HEK293 (cell line): Measurements from ENCODE around the gene SDC1.

Experiments used
- CTCF ChIA-PET: fragments of 350-600 bp; formaldehyde crosslinking; extraction: SDS; loops from one replicate; lab custom pipeline; 2021; ENCODE audit warnings: antibody characterized with exemption; lab: Yijun Ruan, JAX
- POLR2A ChIA-PET: fragments of 300-600 bp; formaldehyde crosslinking; extraction: SDS; loops from one replicate; lab custom pipeline; 2020; ENCODE audit warnings: antibody characterized with exemption, inconsistent platforms; lab: Yijun Ruan, JAX
- H3K27ac ChIP-seq: fragments of 200-500 bp; sonication (Bioruptor generic); 2 replicates; pipeline ENCODE4 v1.5.1; 2014; ENCODE audit warnings: low read depth, low read length, control low read depth, inconsistent platforms; ENCODE audit errors: extremely low read depth
- H3K36me3 ChIP-seq, 2 experiments: fragments of 200-500 bp in 1 of 2; sonication (Bioruptor generic) in 1 of 2; 1 replicate in 1 of 2; 2 replicates in 1 of 2; pipeline ENCODE4 v1.5.1; 2014 to 2017; ENCODE audit warnings: inconsistent platforms in 2 of 2, low read length in 2 of 2; ENCODE audit not compliant: control insufficient read depth in 2 of 2, insufficient read depth in 1 of 2
- H3K4me1 ChIP-seq: fragments of 200-500 bp; sonication (Bioruptor generic); 2 replicates; pipeline ENCODE4 v1.5.1; 2014; ENCODE audit warnings: mild to moderate bottlenecking, low read length, inconsistent platforms; ENCODE audit not compliant: control insufficient read depth, insufficient read depth
- H3K4me3 ChIP-seq: 2 replicates; pipeline ENCODE4 v1.5.1; 2011; ENCODE audit warnings: low read depth, mild to moderate bottlenecking, control low read depth, low read length, moderate library complexity
- H3K9me3 ChIP-seq: fragments of 200-500 bp; sonication (Bioruptor generic); 2 replicates; pipeline ENCODE4 v1.5.1; 2014; ENCODE audit warnings: low read depth, low read length, inconsistent platforms; ENCODE audit not compliant: control insufficient read depth, insufficient read depth
- BCL11B ChIP-seq: fragments of 450-650 bp; formaldehyde crosslinking; IDR thresholded peaks from 2 replicates; pipeline ENCODE4 v1.5.1; 2016; ENCODE audit warnings: low read depth, missing biosample characterization, missing genetic modification characterization
- MYNN ChIP-seq: fragments of 450-650 bp; formaldehyde crosslinking; IDR thresholded peaks from 2 replicates; pipeline ENCODE4 v1.5.1; 2016; ENCODE audit warnings: missing biosample characterization, missing genetic modification characterization, borderline replicate concordance
- WT1 ChIP-seq: fragments of 450-650 bp; formaldehyde crosslinking; IDR thresholded peaks from 2 replicates; pipeline ENCODE4 v1.5.1; 2016; ENCODE audit warnings: missing biosample characterization, missing genetic modification characterization
- ZBTB20 ChIP-seq: fragments of 450-650 bp; formaldehyde crosslinking; IDR thresholded peaks from 2 replicates; pipeline ENCODE4 v1.5.1; 2016; ENCODE audit warnings: missing biosample characterization, missing genetic modification characterization
- ZFP41 ChIP-seq: fragments of 450-650 bp; formaldehyde crosslinking; IDR thresholded peaks from 2 replicates; pipeline ENCODE4 v1.5.1; 2016; ENCODE audit warnings: missing biosample characterization, missing genetic modification characterization, borderline replicate concordance
- ZFP69B ChIP-seq: fragments of 450-650 bp; formaldehyde crosslinking; IDR thresholded peaks from 2 replicates; pipeline ENCODE4 v1.5.1; 2016; ENCODE audit warnings: missing biosample characterization, missing genetic modification characterization
- ZNF155 ChIP-seq: fragments of 450-650 bp; formaldehyde crosslinking; IDR thresholded peaks from 2 replicates; pipeline ENCODE4 v1.5.1; 2016; ENCODE audit warnings: missing biosample characterization, missing genetic modification characterization
- ZNF175 ChIP-seq: fragments of 450-650 bp; formaldehyde crosslinking; IDR thresholded peaks from 2 replicates; pipeline ENCODE4 v1.5.1; 2016; ENCODE audit warnings: missing biosample characterization, missing genetic modification characterization
- ZNF214 ChIP-seq: fragments of 450-650 bp; formaldehyde crosslinking; IDR thresholded peaks from 2 replicates; pipeline ENCODE4 v1.5.1; 2017; ENCODE audit warnings: missing biosample characterization, mild to moderate bottlenecking, missing genetic modification characterization, borderline replicate concordance
- ZNF280C ChIP-seq: fragments of 450-650 bp; formaldehyde crosslinking; IDR thresholded peaks from 2 replicates; pipeline ENCODE4 v1.5.1; 2016; ENCODE audit warnings: missing biosample characterization, missing genetic modification characterization
- ZNF292 ChIP-seq: fragments of 450-650 bp; formaldehyde crosslinking; IDR thresholded peaks from 2 replicates; pipeline ENCODE4 v1.5.1; 2016; ENCODE audit warnings: low read depth, missing biosample characterization, missing genetic modification characterization, borderline replicate concordance
- ZNF335 ChIP-seq: fragments of 450-650 bp; formaldehyde crosslinking; conservative IDR thresholded peaks from 2 replicates; pipeline ENCODE4 v1.5.1; 2016; ENCODE audit warnings: missing biosample characterization, missing genetic modification characterization
- ZNF341 ChIP-seq: fragments of 450-650 bp; formaldehyde crosslinking; IDR thresholded peaks from 2 replicates; pipeline ENCODE4; 2016; ENCODE audit warnings: low read depth, missing biosample characterization, missing genetic modification characterization
- ZNF362 ChIP-seq: fragments of 450-650 bp; formaldehyde crosslinking; IDR thresholded peaks from 2 replicates; pipeline ENCODE4 v1.5.1; 2016; ENCODE audit warnings: missing biosample characterization, missing genetic modification characterization
- ZNF433 ChIP-seq: fragments of 450-650 bp; formaldehyde crosslinking; IDR thresholded peaks from 2 replicates; pipeline ENCODE4 v1.5.1; 2016; ENCODE audit warnings: missing biosample characterization, missing genetic modification characterization, low read depth
- ZNF48 ChIP-seq: fragments of 450-650 bp; formaldehyde crosslinking; IDR thresholded peaks from 2 replicates; pipeline ENCODE4 v1.5.1; 2016; ENCODE audit warnings: missing biosample characterization, missing genetic modification characterization
- ZNF501 ChIP-seq: fragments of 450-650 bp; formaldehyde crosslinking; IDR thresholded peaks from 2 replicates; pipeline ENCODE4 v1.5.1; 2016; ENCODE audit warnings: missing biosample characterization, missing genetic modification characterization
- ZNF510 ChIP-seq: fragments of 450-650 bp; formaldehyde crosslinking; IDR thresholded peaks from 2 replicates; pipeline ENCODE4 v1.5.1; 2018; ENCODE audit warnings: mild to moderate bottlenecking, missing genetic modification characterization, missing biosample characterization; ENCODE audit not compliant: insufficient replicate concordance
- ZNF514 ChIP-seq: fragments of 450-650 bp; formaldehyde crosslinking; IDR thresholded peaks from 2 replicates; pipeline ENCODE4 v1.5.1; 2016; ENCODE audit warnings: missing biosample characterization, missing genetic modification characterization
- ZNF555 ChIP-seq: fragments of 450-650 bp; formaldehyde crosslinking; conservative IDR thresholded peaks from 2 replicates; pipeline ENCODE4 v1.5.1; 2017; ENCODE audit warnings: missing biosample characterization, mild to moderate bottlenecking, missing genetic modification characterization, inconsistent platforms
- ZNF624 ChIP-seq: fragments of 450-650 bp; formaldehyde crosslinking; IDR thresholded peaks from 2 replicates; pipeline ENCODE4 v1.5.1; 2017; ENCODE audit warnings: missing biosample characterization, missing genetic modification characterization
- ZNF692 ChIP-seq: fragments of 450-650 bp; formaldehyde crosslinking; IDR thresholded peaks from 2 replicates; pipeline ENCODE4 v1.5.1; 2016; ENCODE audit warnings: missing biosample characterization, missing genetic modification characterization
- ZNF843 ChIP-seq: fragments of 450-650 bp; formaldehyde crosslinking; IDR thresholded peaks from 2 replicates; pipeline ENCODE4 v1.5.1; 2016; ENCODE audit warnings: missing biosample characterization, missing genetic modification characterization
- TF ChIP-seq, protein P1 (sequence below): fragments of 450-650 bp; formaldehyde crosslinking; IDR thresholded peaks from 2 replicates; pipeline ENCODE4 v1.5.1; 2017; ENCODE audit warnings: missing biosample characterization, missing genetic modification characterization
- TF ChIP-seq, protein P2 (sequence below): fragments of 450-650 bp; formaldehyde crosslinking; IDR thresholded peaks from 2 replicates; pipeline ENCODE4 v1.5.1; 2016; ENCODE audit warnings: missing biosample characterization, missing genetic modification characterization

Gene SDC1

GRCh38 chr2:20226152-20226545 is 1.2 kb upstream of the SDC1 start (continued):
- TF ChIP-seq ZNF692 (tag by site-specific recombination) (no peak), ZNF362 (no peak), ZNF280C (no peak), ZNF155 (tag by site-specific recombination) (no peak), ZNF843 (no peak), ZNF624 (no peak)
- TF ChIP-seq, protein P1, sequence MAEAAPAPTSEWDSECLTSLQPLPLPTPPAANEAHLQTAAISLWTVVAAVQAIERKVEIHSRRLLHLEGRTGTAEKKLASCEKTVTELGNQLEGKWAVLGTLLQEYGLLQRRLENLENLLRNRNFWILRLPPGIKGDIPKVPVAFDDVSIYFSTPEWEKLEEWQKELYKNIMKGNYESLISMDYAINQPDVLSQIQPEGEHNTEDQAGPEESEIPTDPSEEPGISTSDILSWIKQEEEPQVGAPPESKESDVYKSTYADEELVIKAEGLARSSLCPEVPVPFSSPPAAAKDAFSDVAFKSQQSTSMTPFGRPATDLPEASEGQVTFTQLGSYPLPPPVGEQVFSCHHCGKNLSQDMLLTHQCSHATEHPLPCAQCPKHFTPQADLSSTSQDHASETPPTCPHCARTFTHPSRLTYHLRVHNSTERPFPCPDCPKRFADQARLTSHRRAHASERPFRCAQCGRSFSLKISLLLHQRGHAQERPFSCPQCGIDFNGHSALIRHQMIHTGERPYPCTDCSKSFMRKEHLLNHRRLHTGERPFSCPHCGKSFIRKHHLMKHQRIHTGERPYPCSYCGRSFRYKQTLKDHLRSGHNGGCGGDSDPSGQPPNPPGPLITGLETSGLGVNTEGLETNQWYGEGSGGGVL (tag by site-specific recombination): no peak

DNA sequence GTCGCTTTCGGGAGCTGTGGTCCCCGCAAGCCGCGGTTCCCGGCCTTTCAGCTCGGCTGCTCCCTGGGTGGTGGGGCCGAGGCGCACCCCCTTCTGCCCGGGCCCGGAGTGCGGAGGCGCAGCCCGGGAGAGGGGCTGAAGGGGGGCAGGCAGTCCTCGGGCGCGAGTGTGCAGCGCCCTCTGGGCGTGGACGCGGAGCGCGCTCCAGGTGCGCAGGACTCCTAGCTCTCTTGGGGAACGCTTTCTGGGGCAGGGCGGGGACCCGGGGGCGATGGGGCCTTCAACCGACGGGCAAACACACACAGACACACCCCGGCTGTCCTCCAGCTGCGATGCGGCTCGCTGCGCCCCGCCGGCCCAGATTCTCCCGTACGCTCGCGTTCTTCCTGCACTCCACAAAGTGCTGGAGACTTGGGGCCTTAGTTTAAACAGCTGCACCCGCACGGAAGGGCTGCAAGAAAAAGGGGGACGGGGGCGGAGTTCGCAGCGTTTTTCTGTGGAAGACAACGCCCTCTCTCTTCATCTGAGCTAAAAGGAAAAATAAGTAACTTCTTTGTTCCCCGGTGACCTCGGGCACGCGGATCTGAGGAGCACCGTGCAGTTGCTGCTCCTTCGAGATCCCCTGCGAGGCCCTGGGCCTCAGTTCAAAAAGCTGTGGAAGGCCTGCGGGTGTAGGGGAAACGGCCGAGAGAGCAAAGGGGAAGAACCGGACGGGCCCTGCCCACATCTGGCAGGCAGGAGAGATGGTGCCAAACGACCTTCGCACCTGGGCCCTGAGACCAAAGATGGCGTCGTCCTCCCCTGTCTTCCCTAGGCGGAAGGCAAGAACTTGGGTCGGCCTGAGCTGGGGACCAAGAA is 593 bp upstream of the SDC1 start:
- CTCF ChIA-PET: interaction anchor here (0.6 to 3.0 kb wide), 27 partner anchors 10 to 270 kb away, joined by 3 to 24 read pairs (median 4); no protein-coding TSS in a partner anchor
- Histone ChIP-seq H3K4me3 (peak overlapping the region; percentile 60), H3K27ac (peak overlapping the region; percentile 31; the same call in 1 of the 2 replicates), H3K4me1 (peaks cover 14% of the 10 kb centered on the region), H3K9me3 (no peaks in the 10 kb centered on the region), H3K36me3 (peaks cover 0 to 3% of the 10 kb centered on the region in 2 experiments; a peak in 1 of 3 replicates)
- POLR2A ChIA-PET: interaction anchor here (0.6 to 1.2 kb wide), 8 partner anchors 11 to 221 kb away, joined by 3 to 6 read pairs (median 4); partner anchors contain the start of gene RHOB
- TF ChIP-seq MYNN (tag by site-specific recombination) (no peak), ZNF48 (tag by site-specific recombination) (no peak), ZNF341 (tag by site-specific recombination) (0 out of 2 replicates have a peak, but pooled peaks have one; percentile 58), ZFP69B (tag by site-specific recombination) (0 out of 2 replicates have a peak, but pooled peaks have one; percentile 31), ZNF175 (tag by site-specific recombination) (no peak), ZNF155 (tag by site-specific recombination) (no peak), ZNF501 (tag by site-specific recombination) (peak; percentile 56; the same call in 1 of the 2 replicates), ZNF555 (tag by site-specific recombination) (no peak), ZNF433 (tag by site-specific recombination) (no peak), ZBTB20 (tag by site-specific recombination) (peak; percentile 96), BCL11B (tag by site-specific recombination) (no peak), WT1 (tag by site-specific recombination) (no peak), ZNF214 (no peak), ZNF292 (tag by site-specific recombination) (no peak), ZFP41 (no peak), ZNF514 (tag by site-specific recombination) (no peak), ZNF510 (tag by site-specific recombination) (no peak), ZNF335 (tag by site-specific recombination) (peak; percentile 87)
- TF ChIP-seq, protein P2, sequence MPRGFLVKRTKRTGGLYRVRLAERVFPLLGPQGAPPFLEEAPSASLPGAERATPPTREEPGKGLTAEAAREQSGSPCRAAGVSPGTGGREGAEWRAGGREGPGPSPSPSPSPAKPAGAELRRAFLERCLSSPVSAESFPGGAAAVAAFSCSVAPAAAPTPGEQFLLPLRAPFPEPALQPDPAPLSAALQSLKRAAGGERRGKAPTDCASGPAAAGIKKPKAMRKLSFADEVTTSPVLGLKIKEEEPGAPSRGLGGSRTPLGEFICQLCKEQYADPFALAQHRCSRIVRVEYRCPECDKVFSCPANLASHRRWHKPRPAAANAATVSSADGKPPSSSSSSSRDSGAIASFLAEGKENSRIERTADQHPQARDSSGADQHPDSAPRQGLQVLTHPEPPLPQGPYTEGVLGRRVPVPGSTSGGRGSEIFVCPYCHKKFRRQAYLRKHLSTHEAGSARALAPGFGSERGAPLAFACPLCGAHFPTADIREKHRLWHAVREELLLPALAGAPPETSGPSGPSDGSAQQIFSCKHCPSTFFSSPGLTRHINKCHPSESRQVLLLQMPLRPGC (tag by site-specific recombination): no peak
- TF ChIP-seq, protein P1 (tag by site-specific recombination): peak; percentile 24; the same call in 1 of the 2 replicates
